HG02943 (cell line): Measurements from ENCODE around the gene ZG16B.

Experiments used
- ATAC-seq: cut with Tn5 transposase; IDR thresholded peaks from one replicate; pipeline ENCODE4 v1.9.1; 2021; ENCODE audit warnings: mild to moderate bottlenecking, low read depth, moderate library complexity; ENCODE audit not compliant: unreplicated experiment

ZG16B gene

GRCh38 chr16:2803545-2804195 is 26.4 kb upstream of the ZG16B start:
- no peak for ATAC-seq

- no peak for ATAC-seq
Observed at GRCh38 chr16:2804728-2805127, 25.4 kb upstream of the ZG16B start.

GRCh38 chr16:2806286-2806685 is 23.8 kb upstream of the ZG16B start:
- no peak for ATAC-seq

- ATAC-seq, result no peak
Observed at GRCh38 chr16:2808181-2808580, 21.9 kb upstream of the ZG16B start.

- ATAC-seq, result no peak
Observed at GRCh38 chr16:2809149-2809760, 20.8 kb upstream of the ZG16B start.

- no peak for ATAC-seq
Observed at GRCh38 chr16:2810651-2811050, 19.5 kb upstream of the ZG16B start.

GRCh38 chr16:2811703-2812471 is 18.2 kb upstream of the ZG16B start:
- ATAC-seq, result no peak

GRCh38 chr16:2813771-2814221 is 16.3 kb upstream of the ZG16B start:
- ATAC-seq, result no peak

- no peak for ATAC-seq
Observed at GRCh38 chr16:2814551-2815298, 15.4 kb upstream of the ZG16B start.

GRCh38 chr16:2815299-2815771 is 14.8 kb upstream of the ZG16B start:
- no peak for ATAC-seq

- ATAC-seq, result no peak
Observed at GRCh38 chr16:2816751-2817339, 13.3 kb upstream of the ZG16B start, which contains the start of gene PRSS21. Gene PRSS21, plus strand, starts transcription at chr16:2817237. Its CDS starts 32 bp downstream, at chr16:2817269.

- ATAC-seq, result no peak
Observed at GRCh38 chr16:2817340-2818271, 12.5 kb upstream of the ZG16B start.

GRCh38 chr16:2818272-2818876 is 11.7 kb upstream of the ZG16B start:
- ATAC-seq, result no peak

- ATAC-seq, result no peak
Observed at GRCh38 chr16:2819179-2819938, 10.7 kb upstream of the ZG16B start.

GRCh38 chr16:2819939-2820835 is 9.9 kb upstream of the ZG16B start:
- ATAC-seq, result no peak

- no peak for ATAC-seq
Observed at GRCh38 chr16:2820836-2821486, 9.1 kb upstream of the ZG16B start.
